Smooth muscle cell of bladder (primary cell): Measurements from ENCODE around the gene AHDC1. TPM values are rescaled to one million over a fixed set of nuclear protein-coding genes. Genes with fewer than 3 reads are reported as not detected.

ENCODE experiments used
- total RNA-seq: library from RNA; depleted of rRNA; stranded (reverse); fragments of >200 nt; gene quantifications from 2 replicates; pipeline ENCODE4 v1.2.3, GENCODE V29; 2014

AHDC1 gene, protein sequence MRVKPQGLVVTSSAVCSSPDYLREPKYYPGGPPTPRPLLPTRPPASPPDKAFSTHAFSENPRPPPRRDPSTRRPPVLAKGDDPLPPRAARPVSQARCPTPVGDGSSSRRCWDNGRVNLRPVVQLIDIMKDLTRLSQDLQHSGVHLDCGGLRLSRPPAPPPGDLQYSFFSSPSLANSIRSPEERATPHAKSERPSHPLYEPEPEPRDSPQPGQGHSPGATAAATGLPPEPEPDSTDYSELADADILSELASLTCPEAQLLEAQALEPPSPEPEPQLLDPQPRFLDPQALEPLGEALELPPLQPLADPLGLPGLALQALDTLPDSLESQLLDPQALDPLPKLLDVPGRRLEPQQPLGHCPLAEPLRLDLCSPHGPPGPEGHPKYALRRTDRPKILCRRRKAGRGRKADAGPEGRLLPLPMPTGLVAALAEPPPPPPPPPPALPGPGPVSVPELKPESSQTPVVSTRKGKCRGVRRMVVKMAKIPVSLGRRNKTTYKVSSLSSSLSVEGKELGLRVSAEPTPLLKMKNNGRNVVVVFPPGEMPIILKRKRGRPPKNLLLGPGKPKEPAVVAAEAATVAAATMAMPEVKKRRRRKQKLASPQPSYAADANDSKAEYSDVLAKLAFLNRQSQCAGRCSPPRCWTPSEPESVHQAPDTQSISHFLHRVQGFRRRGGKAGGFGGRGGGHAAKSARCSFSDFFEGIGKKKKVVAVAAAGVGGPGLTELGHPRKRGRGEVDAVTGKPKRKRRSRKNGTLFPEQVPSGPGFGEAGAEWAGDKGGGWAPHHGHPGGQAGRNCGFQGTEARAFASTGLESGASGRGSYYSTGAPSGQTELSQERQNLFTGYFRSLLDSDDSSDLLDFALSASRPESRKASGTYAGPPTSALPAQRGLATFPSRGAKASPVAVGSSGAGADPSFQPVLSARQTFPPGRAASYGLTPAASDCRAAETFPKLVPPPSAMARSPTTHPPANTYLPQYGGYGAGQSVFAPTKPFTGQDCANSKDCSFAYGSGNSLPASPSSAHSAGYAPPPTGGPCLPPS (N-terminal part only)
- 2.1 and 5.5 TPM in 2 replicates for total RNA-seq

DNA sequence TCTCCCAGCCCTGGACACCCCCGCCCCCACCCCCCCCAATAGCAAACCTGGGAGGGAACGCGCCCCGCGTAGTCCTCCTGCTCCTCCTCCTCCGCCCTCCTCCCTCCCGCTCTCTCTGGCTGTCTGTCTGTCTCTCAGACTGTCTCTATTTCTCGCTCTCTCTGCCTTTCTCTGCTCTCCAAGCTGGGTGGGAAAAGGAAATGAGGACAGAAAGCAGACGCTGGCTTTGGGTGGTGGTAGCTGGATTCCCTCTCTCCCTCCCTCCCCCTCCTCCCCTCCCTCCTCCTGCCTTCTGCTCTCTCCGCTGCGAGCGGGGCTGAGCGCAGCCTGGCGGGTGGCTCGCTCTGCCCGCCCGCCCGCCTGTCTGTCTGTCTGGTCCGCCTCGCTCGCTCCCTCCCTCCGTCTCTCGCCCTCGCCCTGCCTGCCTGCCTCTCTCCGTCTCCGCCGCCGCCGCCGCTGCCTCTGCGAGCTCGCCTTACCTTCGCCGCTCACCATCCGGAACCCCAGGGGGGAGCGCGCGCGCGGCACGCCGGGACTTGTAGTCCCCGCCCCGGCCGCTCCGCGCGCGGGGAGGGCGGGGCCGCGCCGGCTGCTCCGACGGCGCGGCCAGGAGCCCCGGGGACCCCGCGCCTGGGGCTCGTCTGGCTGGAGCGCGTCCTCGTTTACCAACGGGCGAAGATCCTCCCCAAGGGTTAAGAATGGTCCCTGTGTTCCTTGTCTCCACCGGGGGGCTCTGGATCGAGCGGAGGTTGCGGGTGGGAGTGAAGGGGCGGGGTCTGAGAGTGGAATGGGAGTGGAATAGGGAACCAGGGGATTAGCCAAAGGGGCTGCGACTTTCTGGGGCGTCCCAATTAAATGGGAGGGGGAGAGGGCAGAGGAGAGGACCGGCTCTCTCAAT lies at the start of gene AHDC1:
AHDC1 (minus strand) TSS at position 464 of the 898 bp plus-strand sequence. CDS start 52,029 bp downstream, outside the sequence.

DNA sequence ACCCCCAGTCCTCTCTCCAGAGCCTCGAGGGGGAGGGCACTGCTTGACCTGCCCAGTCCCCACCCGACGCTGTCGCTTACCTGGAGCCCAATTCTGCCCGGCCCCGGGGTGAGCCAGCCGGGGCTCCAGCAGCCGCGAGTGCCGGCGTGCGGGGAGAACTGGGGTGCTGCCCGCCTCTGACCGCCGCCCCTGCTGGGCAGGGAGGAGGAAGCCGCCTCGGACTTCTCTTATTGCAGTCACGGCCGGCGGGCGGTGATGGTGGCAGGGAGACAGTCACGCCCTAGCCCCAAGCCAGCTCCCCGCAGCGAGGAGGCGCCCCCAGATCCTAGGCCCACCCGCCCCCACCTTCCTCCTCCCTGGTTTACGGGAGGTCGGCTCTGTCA lies 31.0 kb upstream of the AHDC1 start, which contains the start of gene FGR:
FGR (minus strand) TSS at position 201 of the 383 bp plus-strand sequence. CDS start 11,269 bp downstream, outside the sequence.

DNA sequence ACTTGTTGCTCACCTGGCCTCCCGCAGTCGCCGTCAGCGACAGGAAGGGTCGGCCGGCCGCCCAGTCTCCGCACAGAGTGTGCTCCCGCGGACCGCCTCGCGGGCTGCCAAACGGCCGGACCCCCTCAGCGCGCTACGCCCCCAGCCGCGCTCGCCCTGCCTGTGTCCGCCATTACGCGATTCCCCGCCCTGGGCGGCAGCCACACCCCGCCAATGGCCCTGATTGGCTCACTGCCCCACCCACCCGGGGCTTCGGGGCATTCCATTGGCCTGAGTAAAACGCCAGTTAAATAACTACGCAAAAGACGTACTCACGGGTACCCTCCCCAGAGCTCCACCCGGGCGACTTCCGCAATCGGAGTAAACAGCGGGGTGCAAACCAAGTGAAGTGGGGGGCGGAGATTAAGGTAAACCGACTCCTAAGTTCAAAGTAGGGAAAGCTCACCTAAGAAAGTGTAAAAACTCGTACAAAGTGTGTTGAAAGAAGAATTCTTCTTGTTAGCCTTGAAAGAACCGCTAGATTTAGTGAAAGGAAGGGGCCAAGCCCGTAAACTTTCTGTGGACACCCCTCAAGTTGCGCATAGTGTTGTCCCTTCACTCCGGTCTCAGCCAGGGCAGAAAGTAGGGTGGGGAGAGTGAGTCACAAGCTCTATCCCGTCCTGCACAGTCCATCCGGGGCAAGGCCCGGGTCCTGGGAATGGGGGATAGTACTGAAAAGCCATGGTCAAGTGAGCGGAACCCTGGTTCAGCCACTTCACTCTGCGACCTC lies 113.8 kb downstream of the AHDC1 start, which contains the start of gene WASF2:
WASF2 (minus strand) TSS at position 195 of the 769 bp plus-strand sequence. CDS start 61,277 bp downstream, outside the sequence.

Other genes with a start within 250 kb of the AHDC1 start
- 8.7 and 13.0 TPM in 2 replicates for gene MAP3K6, start 237.2 kb downstream of the AHDC1 start, total RNA-seq
- gene FCN3, start 229.3 kb downstream of the AHDC1 start, total RNA-seq: not detected in 2 replicates
- gene CD164L2, start 220.8 kb downstream of the AHDC1 start, total RNA-seq: not detected in 2 replicates
- gene GPR3, start 211.5 kb downstream of the AHDC1 start, total RNA-seq: 0.09 and 0.14 TPM in 2 replicates
- 10.0 and 12.9 TPM in 2 replicates for gene WASF2, start 114.0 kb downstream of the AHDC1 start, total RNA-seq
- gene FGR, start 31.0 kb upstream of the AHDC1 start, total RNA-seq: not detected in 2 replicates
- 15.4 and 25.2 TPM in 2 replicates for gene IFI6, start 68.0 kb upstream of the AHDC1 start, total RNA-seq
- 12.9 and 15.4 TPM in 2 replicates for gene FAM76A, start 121.8 kb upstream of the AHDC1 start, total RNA-seq
- gene STX12, start 169.1 kb upstream of the AHDC1 start, total RNA-seq: 46.2 and 53.1 TPM in 2 replicates
- gene PPP1R8, start 226.6 kb upstream of the AHDC1 start, total RNA-seq: 39.1 and 39.7 TPM in 2 replicates